SK-N-SH treated with all-trans-retinoic acid at 6 μM for 48 hours (cell line): Measurements from ENCODE around the gene MEIKIN.

Experiments
- ATAC-seq: fragments of 200-7000 bp; cut with Tn5 transposase; 3 replicates; pipeline ENCODE4 v1.9.1; 2020; ENCODE audit warnings: mild to moderate bottlenecking, moderate library complexity
- ARNTL ChIP-seq: fragments of 450-650 bp; formaldehyde crosslinking; IDR thresholded peaks from 2 replicates; pipeline ENCODE4 v1.5.0; 2020; ENCODE audit warnings: low read depth, mild to moderate bottlenecking, moderate library complexity, borderline replicate concordance
- BACH2 ChIP-seq: fragments of 250-450 bp; sonication (Bioruptor Pico); IDR thresholded peaks from 2 replicates; pipeline ENCODE4 v1.9.0; 2021; ENCODE audit warnings: mild to moderate bottlenecking, borderline replicate concordance
- CSDC2 ChIP-seq: fragments of 250-450 bp; sonication (Bioruptor Pico); IDR thresholded peaks from 2 replicates; pipeline ENCODE4 v1.5.0; 2020; ENCODE audit warnings: mild to moderate bottlenecking, moderate library complexity
- ESRRG ChIP-seq: fragments of 250-450 bp; sonication (Bioruptor Pico); IDR thresholded peaks from 2 replicates; pipeline ENCODE4 v1.6.1; 2021; ENCODE audit warnings: mild to moderate bottlenecking
- GLIS3 ChIP-seq: fragments of 250-450 bp; sonication (Bioruptor Pico); IDR thresholded peaks from 2 replicates; pipeline ENCODE4 v1.5.0; 2020; ENCODE audit warnings: mild to moderate bottlenecking, moderate library complexity
- ISL1 ChIP-seq: fragments of 250-450 bp; sonication (Bioruptor Pico); IDR thresholded peaks from 2 replicates; pipeline ENCODE4 v2.1.2; 2022; ENCODE audit warnings: mild to moderate bottlenecking, moderate library complexity
- OSR1 ChIP-seq: fragments of 250-450 bp; sonication (Bioruptor Pico); IDR thresholded peaks from 2 replicates; pipeline ENCODE4 v1.8.0; 2022; ENCODE audit warnings: moderate library complexity, mild to moderate bottlenecking, inconsistent platforms
- PPARA ChIP-seq: fragments of 250-450 bp; sonication (Bioruptor Pico); IDR thresholded peaks from 2 replicates; pipeline ENCODE4 v1.5.0; 2020; ENCODE audit warnings: mild to moderate bottlenecking, borderline replicate concordance
- RARB ChIP-seq: fragments of 250-450 bp; sonication (Bioruptor Pico); IDR thresholded peaks from 2 replicates; pipeline ENCODE4 v1.8.0; 2021; ENCODE audit warnings: mild to moderate bottlenecking, moderate library complexity
- SNAI2 ChIP-seq: fragments of 250-450 bp; sonication (Bioruptor Pico); IDR thresholded peaks from 2 replicates; pipeline ENCODE4 v1.5.0; 2020; ENCODE audit warnings: mild to moderate bottlenecking, moderate library complexity
- TCF4 ChIP-seq: fragments of 250-450 bp; sonication (Bioruptor Pico); IDR thresholded peaks from 2 replicates; pipeline ENCODE4 v1.8.0; 2021; ENCODE audit warnings: mild to moderate bottlenecking, moderate library complexity, borderline replicate concordance
- TOX ChIP-seq: fragments of 250-450 bp; sonication (Bioruptor Pico); IDR thresholded peaks from 2 replicates; pipeline ENCODE4 v1.8.0; 2021; ENCODE audit warnings: mild to moderate bottlenecking, moderate library complexity, borderline replicate concordance
- ZC3H10 ChIP-seq: fragments of 250-450 bp; sonication (Bioruptor Pico); IDR thresholded peaks from 2 replicates; pipeline ENCODE4 v1.5.1; 2021; ENCODE audit warnings: mild to moderate bottlenecking, moderate library complexity
- ZFP3 ChIP-seq: fragments of 250-450 bp; sonication (Bioruptor Pico); IDR thresholded peaks from 2 replicates; pipeline ENCODE4 v1.5.0; 2020; ENCODE audit warnings: mild to moderate bottlenecking, moderate library complexity
- ZNF565 ChIP-seq: fragments of 450-650 bp; formaldehyde crosslinking; conservative IDR thresholded peaks from 2 replicates; pipeline ENCODE4 v1.5.0; 2020; ENCODE audit warnings: low read depth, mild to moderate bottlenecking, moderate library complexity
- ZNF70 ChIP-seq: fragments of 450-650 bp; formaldehyde crosslinking; IDR thresholded peaks from 2 replicates; pipeline ENCODE4 v1.5.0; 2020; ENCODE audit warnings: mild to moderate bottlenecking, moderate library complexity
- ZNF8 ChIP-seq: fragments of 450-650 bp; formaldehyde crosslinking; IDR thresholded peaks from 2 replicates; pipeline ENCODE4 v1.5.0; 2020; ENCODE audit warnings: mild to moderate bottlenecking, moderate library complexity
- TF ChIP-seq, protein P1 (sequence below): fragments of 250-450 bp; sonication (Bioruptor Pico); IDR thresholded peaks from 2 replicates; pipeline ENCODE4 v1.8.0; 2020; ENCODE audit warnings: mild to moderate bottlenecking, moderate library complexity, borderline replicate concordance
- TF ChIP-seq, protein P2 (sequence below): fragments of 250-450 bp; sonication (Bioruptor Pico); IDR thresholded peaks from 2 replicates; pipeline ENCODE4 v1.5.1; 2020; ENCODE audit warnings: low read depth, mild to moderate bottlenecking, moderate library complexity
- TF ChIP-seq, protein P3 (sequence below): fragments of 250-450 bp; sonication (Bioruptor Pico); IDR thresholded peaks from 2 replicates; pipeline ENCODE4 v1.5.0; 2020; ENCODE audit warnings: mild to moderate bottlenecking, moderate library complexity
- TF ChIP-seq, protein P4 (sequence below): fragments of 250-450 bp; sonication (Bioruptor Pico); IDR thresholded peaks from 2 replicates; pipeline ENCODE4 v1.5.1; 2021; ENCODE audit warnings: mild to moderate bottlenecking, moderate library complexity

MEIKIN gene

DNA sequence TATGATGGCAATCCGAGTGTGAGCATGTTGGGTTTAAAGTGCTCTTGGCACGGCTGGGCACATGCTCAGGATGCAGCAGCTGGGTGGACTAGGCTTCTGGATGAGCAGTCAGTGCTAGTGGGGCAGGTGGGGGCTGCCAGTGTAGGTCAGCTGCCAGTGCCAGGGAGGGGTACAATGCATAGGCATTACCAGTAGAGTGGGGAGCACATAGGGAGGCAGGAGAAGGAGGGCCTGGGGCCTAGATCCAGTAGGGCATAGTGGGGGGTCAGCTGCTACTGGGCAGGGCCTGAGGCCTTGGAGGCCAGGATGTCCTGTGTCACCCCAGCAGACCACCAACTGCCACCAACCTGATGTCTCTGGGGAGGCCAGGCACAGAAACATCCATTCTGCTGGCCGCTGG lies 41.8 kb upstream of the MEIKIN start:
- no peak for ATAC-seq
- no peak for TF ChIP-seq TCF4 (CRISPR knock-in tag)
- TF ChIP-seq ARNTL (CRISPR knock-in tag) = no peak
- no peak for TF ChIP-seq BACH2 (CRISPR knock-in tag)
- no peak for TF ChIP-seq ISL1 (CRISPR knock-in tag)
- TF ChIP-seq OSR1 (CRISPR knock-in tag) = no peak
- no peak for TF ChIP-seq GLIS3 (CRISPR knock-in tag)
- TF ChIP-seq ZNF8 = no peak
- no peak for TF ChIP-seq RARB
- TF ChIP-seq, protein P1, sequence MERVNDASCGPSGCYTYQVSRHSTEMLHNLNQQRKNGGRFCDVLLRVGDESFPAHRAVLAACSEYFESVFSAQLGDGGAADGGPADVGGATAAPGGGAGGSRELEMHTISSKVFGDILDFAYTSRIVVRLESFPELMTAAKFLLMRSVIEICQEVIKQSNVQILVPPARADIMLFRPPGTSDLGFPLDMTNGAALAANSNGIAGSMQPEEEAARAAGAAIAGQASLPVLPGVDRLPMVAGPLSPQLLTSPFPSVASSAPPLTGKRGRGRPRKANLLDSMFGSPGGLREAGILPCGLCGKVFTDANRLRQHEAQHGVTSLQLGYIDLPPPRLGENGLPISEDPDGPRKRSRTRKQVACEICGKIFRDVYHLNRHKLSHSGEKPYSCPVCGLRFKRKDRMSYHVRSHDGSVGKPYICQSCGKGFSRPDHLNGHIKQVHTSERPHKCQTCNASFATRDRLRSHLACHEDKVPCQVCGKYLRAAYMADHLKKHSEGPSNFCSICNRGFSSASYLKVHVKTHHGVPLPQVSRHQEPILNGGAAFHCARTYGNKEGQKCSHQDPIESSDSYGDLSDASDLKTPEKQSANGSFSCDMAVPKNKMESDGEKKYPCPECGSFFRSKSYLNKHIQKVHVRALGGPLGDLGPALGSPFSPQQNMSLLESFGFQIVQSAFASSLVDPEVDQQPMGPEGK (CRISPR knock-in tag) = no peak
- TF ChIP-seq, protein P2, sequence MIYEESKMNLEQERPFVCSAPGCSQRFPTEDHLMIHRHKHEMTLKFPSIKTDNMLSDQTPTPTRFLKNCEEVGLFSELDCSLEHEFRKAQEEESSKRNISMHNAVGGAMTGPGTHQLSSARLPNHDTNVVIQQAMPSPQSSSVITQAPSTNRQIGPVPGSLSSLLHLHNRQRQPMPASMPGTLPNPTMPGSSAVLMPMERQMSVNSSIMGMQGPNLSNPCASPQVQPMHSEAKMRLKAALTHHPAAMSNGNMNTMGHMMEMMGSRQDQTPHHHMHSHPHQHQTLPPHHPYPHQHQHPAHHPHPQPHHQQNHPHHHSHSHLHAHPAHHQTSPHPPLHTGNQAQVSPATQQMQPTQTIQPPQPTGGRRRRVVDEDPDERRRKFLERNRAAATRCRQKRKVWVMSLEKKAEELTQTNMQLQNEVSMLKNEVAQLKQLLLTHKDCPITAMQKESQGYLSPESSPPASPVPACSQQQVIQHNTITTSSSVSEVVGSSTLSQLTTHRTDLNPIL (CRISPR knock-in tag) = no peak
- no peak for TF ChIP-seq CSDC2 (CRISPR knock-in tag)

DNA sequence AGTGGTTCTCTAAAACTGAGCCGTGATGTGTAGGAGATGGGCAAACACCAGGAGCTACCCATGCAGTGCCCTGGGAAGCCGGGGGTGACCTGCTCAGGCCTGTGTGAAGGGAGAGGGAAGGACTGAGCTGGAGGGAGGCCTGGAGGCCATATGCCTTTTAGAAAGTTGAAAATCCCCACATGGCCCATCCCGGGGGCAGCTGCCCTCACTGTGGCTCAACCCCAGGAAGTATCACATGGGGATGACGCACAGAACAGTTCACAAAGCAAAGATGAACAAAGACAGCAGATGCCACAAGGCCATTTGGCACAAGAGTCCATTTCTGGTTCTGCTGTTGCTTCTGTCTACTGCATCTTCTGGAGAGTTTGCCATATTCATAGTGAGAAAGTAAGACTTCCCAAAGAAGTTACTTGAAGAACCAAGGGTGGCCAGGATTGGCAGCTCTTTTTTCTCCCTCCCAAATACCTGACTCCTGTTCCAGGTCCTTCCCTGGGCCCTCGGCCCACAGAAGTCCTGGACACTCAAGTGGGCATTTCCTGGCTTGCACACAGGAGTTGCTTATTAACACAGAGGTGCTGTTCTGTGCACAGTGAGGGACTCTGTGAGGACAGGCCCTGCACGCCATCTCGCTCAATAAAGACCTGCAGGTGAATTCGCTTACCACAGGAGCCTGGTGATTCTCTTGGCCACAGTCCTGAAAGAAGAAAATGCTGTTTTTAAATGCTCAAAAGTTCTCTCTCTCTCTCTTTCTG lies 40.9 kb upstream of the MEIKIN start:
- ATAC-seq = no peak
- TF ChIP-seq, protein P3, sequence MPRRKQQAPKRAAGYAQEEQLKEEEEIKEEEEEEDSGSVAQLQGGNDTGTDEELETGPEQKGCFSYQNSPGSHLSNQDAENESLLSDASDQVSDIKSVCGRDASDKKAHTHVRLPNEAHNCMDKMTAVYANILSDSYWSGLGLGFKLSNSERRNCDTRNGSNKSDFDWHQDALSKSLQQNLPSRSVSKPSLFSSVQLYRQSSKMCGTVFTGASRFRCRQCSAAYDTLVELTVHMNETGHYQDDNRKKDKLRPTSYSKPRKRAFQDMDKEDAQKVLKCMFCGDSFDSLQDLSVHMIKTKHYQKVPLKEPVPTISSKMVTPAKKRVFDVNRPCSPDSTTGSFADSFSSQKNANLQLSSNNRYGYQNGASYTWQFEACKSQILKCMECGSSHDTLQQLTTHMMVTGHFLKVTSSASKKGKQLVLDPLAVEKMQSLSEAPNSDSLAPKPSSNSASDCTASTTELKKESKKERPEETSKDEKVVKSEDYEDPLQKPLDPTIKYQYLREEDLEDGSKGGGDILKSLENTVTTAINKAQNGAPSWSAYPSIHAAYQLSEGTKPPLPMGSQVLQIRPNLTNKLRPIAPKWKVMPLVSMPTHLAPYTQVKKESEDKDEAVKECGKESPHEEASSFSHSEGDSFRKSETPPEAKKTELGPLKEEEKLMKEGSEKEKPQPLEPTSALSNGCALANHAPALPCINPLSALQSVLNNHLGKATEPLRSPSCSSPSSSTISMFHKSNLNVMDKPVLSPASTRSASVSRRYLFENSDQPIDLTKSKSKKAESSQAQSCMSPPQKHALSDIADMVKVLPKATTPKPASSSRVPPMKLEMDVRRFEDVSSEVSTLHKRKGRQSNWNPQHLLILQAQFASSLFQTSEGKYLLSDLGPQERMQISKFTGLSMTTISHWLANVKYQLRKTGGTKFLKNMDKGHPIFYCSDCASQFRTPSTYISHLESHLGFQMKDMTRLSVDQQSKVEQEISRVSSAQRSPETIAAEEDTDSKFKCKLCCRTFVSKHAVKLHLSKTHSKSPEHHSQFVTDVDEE (CRISPR knock-in tag) = no peak
- TF ChIP-seq ZC3H10 (CRISPR knock-in tag) = no peak
- no peak for TF ChIP-seq ARNTL (CRISPR knock-in tag)
- TF ChIP-seq PPARA = no peak
- no peak for TF ChIP-seq TOX (CRISPR knock-in tag)
- TF ChIP-seq GLIS3 (CRISPR knock-in tag) = no peak
- no peak for TF ChIP-seq ZNF565 (CRISPR knock-in tag)
- no peak for TF ChIP-seq SNAI2 (CRISPR knock-in tag)
- TF ChIP-seq, protein P2 (CRISPR knock-in tag) = no peak
- TF ChIP-seq, protein P4, sequence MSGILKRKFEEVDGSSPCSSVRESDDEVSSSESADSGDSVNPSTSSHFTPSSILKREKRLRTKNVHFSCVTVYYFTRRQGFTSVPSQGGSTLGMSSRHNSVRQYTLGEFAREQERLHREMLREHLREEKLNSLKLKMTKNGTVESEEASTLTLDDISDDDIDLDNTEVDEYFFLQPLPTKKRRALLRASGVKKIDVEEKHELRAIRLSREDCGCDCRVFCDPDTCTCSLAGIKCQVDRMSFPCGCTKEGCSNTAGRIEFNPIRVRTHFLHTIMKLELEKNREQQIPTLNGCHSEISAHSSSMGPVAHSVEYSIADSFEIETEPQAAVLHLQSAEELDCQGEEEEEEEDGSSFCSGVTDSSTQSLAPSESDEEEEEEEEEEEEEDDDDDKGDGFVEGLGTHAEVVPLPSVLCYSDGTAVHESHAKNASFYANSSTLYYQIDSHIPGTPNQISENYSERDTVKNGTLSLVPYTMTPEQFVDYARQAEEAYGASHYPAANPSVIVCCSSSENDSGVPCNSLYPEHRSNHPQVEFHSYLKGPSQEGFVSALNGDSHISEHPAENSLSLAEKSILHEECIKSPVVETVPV (CRISPR knock-in tag) = no peak

DNA sequence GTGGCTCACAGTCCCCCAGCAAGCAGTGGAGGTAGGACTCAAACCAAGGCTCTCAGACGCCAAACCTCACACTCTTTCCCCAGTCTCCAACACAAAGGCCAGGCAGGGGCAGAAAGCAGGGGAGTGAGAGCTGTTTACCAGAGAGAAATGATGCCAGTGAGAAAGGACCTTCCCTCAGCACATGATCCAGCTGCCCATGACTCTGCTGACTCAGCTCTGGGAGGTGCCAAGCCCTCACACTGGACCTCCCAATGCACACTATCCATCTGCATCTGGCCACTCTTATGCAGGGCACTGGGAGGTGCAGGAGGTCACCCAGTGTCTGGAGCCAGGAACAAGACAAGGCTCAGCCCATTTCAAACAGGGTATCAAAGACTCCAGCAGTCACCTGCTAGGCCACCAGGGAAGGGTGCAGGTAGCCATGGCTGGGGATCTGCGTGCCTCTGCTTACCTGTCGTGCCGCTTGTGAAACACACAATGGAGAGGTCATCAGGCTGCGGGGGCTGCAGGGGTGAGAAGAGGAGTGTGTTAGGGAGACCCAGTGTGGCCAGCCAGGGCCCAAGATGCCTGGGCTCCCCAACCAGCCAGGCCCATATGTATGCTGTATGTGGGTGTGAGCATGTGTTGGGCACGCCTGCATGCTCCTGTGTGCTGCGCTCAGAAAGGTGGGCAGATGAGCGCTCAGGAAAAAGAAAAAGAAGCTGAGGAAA lies 39.6 kb upstream of the MEIKIN start:
- no peak for TF ChIP-seq RARB
- no peak for TF ChIP-seq CSDC2 (CRISPR knock-in tag)
- TF ChIP-seq ZC3H10 (CRISPR knock-in tag) = no peak
- no peak for TF ChIP-seq ZFP3 (CRISPR knock-in tag)
- TF ChIP-seq ISL1 (CRISPR knock-in tag) = no peak
- TF ChIP-seq PPARA = no peak
- TF ChIP-seq, protein P3 (CRISPR knock-in tag) = no peak
- TF ChIP-seq BACH2 (CRISPR knock-in tag) = no peak
- TF ChIP-seq, protein P4 (CRISPR knock-in tag) = no peak
- TF ChIP-seq TOX (CRISPR knock-in tag) = no peak
- TF ChIP-seq ZNF565 (CRISPR knock-in tag) = no peak
- TF ChIP-seq ESRRG (CRISPR knock-in tag) = no peak
- no peak for TF ChIP-seq ZNF70 (CRISPR knock-in tag)
- no peak for TF ChIP-seq ZNF8
- ATAC-seq = no peak
